SU-DHL-6 (cell line): ENCODE data around the gene SAT1.
"Not testable (repeated sequence)": the region's sequence is repeated elsewhere in the genome, so short reads cannot be mapped to it uniquely, and the experiment has no call there.

Experiments used
- CTCF ChIP-seq: fragments of 200-600 bp; sonication (generic); IDR thresholded peaks from one replicate; pipeline ENCODE4 v1.5.1; 2017; ENCODE audit warnings: antibody characterized with exemption, mild to moderate bottlenecking, low read length, moderate library complexity; ENCODE audit not compliant: insufficient read depth, poor library complexity, severe bottlenecking
- EZH2phosphoT487 ChIP-seq: fragments of 200-600 bp; sonication (generic), shearing (Covaris generic); conservative IDR thresholded peaks from 2 replicates; pipeline ENCODE4 v1.6.1; 2018; ENCODE audit warnings: mild to moderate bottlenecking, antibody characterized with exemption, low read length, moderate library complexity, mixed read lengths

DNA sequence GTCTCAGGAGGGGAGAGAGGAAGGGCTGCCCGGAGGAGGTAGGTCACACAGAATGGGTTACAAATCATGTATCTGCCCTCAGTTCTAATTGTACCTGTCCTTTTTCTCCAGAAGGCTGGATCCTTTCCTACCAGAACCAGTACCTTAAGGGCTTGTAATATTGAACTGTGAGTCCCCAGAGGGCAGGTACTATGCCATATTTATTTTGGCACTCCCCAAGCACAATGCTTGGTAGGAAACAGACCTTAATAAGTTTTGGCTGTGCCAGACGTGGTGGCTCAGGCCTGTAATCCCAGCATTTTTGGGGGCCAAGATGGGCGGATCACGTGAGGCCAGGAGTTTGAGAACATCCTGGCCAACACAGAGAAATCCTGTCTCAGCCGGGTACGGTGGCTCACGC, 11.9 kb upstream of the SAT1 start:
- TF ChIP-seq CTCF, EZH2phosphoT487: not testable (repeated sequence)
